IPS-18c (cell line): ENCODE results near the gene MTMR3.

Experiments
- H3K4me3 ChIP-seq: 2 replicates; pipeline ENCODE4 v1.7.0; 2013; ENCODE audit warnings: low read depth, mild to moderate bottlenecking, low read length, moderate library complexity; ENCODE audit not compliant: insufficient read depth
- H3K9me3 ChIP-seq: one replicate; pipeline ENCODE4 v1.6.1; 2013; ENCODE audit warnings: mild to moderate bottlenecking, low read length, moderate library complexity; ENCODE audit not compliant: control insufficient read depth, insufficient read depth

The MTMR3 gene

DNA sequence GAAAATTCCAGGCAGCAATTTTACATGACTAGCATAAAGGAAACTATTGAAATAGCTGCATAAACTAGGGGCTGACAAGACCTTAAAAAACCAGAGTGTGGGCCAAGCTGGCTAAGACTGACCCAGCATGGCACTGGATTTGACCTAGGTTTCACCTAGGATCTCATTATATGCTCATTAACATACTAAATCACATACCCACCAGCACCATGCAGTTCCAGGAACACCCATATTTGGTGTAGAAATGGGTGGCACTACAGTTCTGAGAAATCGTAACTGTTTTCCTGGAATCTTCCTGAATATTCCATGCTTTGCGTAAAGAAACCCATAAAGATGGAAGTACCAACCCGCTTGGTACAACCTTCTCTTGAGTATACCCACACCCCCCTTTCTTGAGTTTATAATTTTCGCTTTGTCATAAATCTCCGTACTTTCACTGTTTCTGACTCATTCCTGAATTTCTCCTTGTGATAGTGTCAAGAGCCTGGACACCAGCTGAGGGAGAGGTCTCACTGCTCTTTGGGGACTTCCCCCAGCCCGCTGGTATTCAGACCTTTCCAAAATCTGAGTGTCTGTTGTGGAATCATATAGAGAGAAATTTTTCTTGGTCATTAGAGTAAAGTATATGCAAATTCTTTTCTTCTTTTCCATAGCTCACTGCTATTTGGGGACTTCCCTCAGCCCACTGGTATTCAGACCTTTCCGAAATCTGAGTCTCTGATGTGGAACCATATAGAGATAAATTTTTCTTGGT, 55.1 kb downstream of the MTMR3 start:
- peaks cover 2% of the 10 kb centered on the region for H3K9me3 ChIP-seq
- no peak overlapping the region for H3K4me3 ChIP-seq

DNA sequence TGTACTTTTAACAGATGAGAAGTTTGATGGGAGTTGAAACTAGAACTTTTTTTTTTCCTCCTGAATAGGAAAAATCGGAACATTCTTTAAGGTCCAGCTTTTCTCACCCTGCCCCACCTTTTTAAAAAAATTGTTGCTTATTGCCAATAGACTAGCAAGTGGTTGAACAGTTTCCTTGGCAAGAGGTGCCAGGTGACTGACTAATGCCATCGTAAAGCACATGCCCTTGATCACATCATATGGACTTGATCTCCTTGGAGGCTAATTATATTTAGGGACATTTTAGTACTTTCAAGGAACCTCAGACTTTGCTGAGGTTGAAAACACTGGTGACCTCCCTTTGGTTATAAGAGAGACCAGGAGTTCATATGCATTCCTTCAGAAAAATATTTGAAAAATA, 57.6 kb downstream of the MTMR3 start:
- Histone ChIP-seq H3K4me3 (no peak overlapping the region), H3K9me3 (peaks cover 2% of the 10 kb centered on the region)

DNA sequence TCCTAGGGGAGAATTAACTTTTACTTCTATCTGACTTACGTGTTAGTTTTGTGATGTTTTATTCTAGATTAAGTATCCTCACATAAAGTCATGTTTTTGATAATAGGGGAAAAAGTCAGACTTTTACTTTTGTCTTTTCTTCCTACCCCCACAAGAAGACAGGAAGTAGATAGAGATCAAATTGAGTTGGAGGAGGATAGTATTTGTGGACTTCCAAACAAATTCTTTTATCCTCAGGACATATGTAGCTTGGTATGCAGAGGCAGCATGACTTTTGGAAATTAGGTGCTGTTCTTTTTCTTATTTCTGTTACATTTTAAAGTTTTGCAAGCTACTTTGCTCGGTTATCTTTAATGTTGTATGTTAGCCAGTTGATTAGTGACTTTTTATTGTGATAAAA, 61.4 kb downstream of the MTMR3 start:
- no peak overlapping the region for H3K4me3 ChIP-seq
- H3K9me3 ChIP-seq = peaks cover 2% of the 10 kb centered on the region

DNA sequence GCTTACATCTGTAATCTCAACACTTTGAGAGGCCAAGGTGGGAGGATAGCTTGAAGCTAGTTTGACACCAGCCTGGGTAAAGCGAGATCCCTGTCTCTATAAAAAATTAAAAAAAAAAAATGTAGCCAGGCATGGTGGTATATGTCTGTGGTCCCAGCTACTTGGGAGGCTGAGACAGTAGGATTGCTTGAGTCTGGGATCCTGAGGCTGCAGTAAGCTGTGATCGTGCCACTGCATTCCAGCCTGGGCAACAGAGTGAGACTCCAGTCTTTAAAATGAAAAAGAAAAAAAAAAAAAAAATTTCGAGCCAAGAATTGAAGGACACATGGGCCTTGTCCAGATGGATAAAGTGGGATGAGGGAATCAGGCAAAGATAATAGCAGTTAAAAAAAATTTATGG, 62.5 kb downstream of the MTMR3 start:
- peaks cover 2% of the 10 kb centered on the region for H3K9me3 ChIP-seq
- H3K4me3 ChIP-seq = no peak overlapping the region

DNA sequence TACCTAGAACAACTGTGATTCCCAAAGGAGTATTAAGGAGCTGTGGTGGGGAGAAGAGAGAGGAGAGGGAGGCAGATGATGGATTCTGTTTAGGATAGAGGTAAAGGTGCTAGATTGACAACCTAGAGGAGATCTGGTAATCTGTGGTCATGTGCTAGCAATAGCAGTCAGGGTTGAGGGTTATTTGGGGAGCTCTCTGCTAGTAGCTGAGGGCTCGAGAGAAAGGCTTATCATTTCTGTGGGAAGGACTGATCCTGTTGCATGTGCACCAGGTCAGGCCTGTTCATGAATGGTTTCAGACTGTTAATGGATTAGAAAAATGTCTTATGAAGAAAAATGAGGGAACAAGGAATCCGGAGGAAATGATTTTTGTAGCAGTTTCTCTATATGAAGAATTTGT, 63.2 kb downstream of the MTMR3 start:
- peaks cover 2% of the 10 kb centered on the region for H3K9me3 ChIP-seq
- H3K4me3 ChIP-seq = no peak overlapping the region

DNA sequence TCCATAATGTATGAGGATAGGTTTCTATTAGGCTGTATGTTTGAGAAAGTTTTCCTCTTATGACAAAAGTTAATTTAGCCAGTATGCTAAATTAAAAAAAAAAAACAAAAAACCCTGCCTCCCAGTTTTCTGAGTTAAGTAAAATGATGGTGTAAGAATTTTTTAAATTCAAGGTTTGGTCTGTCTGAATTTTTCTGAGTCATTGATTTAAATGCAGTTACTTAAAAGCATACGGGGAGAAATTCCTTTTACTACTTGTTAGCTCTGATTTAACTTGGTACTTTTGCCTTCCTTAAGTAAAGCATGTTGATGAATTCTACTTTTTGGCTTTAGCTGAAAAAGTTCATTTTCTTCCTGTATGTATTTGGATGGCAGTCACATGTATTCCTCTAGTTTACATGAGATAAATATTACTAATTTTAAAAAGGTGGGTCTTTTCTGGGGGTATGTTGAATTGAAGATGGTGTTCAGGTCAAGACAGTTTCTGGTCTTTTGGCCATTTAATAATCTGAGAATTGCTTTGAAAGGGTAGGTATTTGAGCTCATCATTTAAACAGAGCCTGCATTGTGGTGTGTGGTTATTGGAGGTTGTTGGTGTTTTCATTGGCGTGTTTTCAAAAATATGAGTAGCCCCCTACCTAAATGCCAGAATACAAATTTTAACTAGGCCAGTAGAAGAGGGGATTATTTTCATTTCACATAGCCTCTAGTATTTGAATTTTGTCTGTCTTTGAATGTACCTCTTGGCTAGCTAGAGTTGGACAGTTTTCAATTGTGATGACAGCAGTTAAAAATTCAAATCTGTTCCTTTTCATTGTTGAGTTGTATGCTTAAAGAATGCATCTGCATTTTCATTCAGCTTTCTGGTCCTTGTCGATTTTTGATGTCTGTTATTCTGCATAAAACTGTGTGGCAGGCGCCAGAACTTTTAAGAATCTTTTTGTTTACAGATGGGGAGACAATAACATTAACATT, 64.7 kb downstream of the MTMR3 start:
- Histone ChIP-seq H3K9me3 (no peaks in the 10 kb centered on the region), H3K4me3 (no peak overlapping the region)

DNA sequence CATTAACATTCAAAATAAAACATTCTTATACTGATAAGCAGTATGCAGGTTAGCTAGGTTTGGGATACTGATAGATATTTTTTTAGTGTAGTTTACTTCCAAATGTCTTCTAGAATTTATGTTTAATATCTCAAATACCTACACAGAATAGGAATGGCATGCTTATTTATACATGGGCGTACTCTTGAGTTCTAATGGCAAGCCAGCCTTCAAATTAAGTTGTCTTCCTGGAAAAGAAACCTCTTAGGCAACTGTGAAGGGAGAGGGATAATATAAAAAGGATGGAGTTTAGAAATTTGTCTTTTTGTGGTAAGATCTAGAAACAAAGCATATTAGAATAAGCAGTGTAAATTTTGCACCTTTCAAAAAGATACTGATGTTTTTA, 65.4 kb downstream of the MTMR3 start:
- H3K9me3 ChIP-seq = no peaks in the 10 kb centered on the region
- H3K4me3 ChIP-seq = no peak overlapping the region

DNA sequence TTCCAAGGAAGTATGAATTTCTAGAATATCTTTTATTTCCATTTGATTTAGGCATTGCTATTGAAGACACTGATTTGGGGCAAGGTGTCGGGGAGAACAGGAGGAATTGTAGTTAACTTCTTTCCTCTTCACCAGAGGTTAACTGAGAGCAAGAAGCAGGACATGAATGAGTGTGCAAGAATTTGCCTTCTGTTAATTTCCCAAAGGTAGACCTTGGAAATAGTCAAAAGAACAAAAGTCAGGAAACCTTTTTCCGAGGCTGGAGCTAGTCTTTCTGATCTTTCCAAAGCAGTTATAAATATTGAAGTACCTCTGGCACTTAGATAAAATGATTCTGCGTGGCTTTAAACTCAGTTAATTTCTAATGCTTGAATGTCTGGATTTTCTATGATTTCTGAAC, 66.9 kb downstream of the MTMR3 start:
- Histone ChIP-seq H3K4me3 (no peak overlapping the region), H3K9me3 (no peaks in the 10 kb centered on the region)

DNA sequence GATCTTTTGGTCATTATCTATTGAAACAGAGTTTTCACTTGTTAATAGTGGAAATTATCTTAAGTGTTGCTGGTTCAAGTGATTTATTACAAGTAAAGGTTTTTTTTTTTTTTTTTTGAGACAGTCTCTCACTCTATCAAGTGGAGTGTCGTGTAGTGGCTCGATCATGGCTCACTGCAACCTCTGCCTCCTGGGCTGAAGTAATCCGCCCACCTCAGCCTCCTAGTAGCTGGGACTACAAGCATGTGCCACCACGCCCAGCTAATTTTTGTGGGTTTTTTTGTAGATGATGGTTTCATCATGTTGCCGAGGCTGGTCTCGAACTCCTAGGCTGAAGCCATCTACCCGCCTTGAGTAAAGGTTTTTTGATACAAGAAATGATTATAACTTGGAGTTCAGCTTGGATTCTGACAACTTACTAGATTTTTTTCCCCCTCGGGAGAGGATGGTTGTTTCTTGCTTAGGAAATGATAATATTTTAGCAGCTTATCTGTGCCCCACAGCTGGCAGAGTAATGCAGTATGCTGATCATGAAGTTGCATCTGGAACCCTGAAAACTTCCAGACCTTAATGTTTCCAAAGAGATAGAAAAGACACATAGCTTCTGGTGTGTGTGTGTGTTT, 68.9 kb downstream of the MTMR3 start:
- no peaks in the 10 kb centered on the region for H3K9me3 ChIP-seq
- no peak overlapping the region for H3K4me3 ChIP-seq

DNA sequence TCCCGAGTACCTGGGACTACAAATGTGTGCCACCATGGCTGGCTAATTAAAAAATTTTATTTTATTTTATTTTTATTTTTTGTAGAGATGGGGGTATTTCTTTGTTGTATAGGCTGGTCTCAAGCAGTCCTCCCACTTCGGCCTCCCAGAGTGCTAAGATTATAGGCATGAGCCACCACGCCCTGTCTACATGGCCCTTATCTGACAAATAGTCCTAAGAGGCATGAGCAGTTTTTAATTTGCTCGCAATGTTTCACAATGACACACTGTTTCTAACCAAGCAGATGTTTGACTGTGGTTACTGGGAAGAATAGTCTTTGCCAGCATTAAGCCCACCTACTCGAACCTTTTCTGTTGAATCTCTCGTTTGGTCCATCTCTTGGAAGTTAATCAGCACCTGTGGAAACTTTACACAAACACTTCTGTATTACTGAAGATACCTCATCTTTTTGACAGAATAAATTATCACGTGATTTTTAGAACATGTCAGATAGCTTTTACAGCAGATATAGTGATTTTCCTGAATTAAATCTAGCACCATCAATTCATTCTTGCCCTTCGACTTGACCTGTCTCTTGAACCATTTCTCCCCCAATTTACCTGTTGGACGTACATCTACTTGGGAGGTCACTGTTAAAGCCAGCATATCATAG, 71.4 kb downstream of the MTMR3 start:
- no peaks in the 10 kb centered on the region for H3K9me3 ChIP-seq

DNA sequence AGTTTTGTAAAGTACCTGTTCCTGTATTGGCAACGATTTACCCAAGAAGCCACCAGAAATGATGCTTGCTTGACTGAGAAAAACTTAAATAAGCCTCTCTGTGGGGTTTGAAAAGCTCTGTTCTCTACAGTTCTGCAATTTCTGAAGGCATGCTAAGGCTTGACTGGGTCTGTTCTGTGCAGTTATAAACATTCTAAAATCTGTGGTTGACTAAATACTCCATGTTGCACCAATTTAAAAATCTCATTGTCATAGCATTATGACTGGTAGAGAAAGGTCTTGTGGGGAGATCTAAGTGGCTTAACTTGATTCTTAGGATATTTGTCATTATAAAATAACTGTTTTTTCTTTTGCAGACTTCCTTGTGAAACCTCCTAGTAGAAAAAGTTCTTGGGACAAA, 73.7 kb downstream of the MTMR3 start:
- H3K9me3 ChIP-seq = no peaks in the 10 kb centered on the region

More for the DNA sequence above, 71.4 kb downstream of the MTMR3 start:
- no peak overlapping the region for H3K4me3 ChIP-seq

DNA sequence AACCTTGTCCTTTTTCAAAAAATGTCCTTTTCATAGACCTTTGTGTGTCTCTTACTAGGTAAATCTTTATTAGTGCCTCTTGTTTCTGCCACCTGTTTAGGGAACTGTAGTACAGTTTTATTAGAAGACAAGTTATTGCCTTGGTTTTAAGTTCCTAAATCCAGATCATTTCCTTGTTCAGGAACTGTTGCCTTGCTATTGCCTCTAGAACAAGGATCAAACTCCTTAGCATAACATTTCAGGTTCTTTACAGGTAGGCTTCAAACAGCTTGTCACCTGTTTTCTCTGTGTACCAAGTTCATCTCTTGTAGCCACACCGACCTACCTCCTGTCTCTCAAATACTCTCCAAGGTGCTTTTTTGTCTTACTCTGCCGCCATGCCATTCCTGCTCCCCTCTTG, 75.2 kb downstream of the MTMR3 start:
- Histone ChIP-seq H3K4me3 (no peak overlapping the region), H3K9me3 (no peaks in the 10 kb centered on the region)

More for the DNA sequence above, 73.7 kb downstream of the MTMR3 start:
- H3K4me3 ChIP-seq = no peak overlapping the region

DNA sequence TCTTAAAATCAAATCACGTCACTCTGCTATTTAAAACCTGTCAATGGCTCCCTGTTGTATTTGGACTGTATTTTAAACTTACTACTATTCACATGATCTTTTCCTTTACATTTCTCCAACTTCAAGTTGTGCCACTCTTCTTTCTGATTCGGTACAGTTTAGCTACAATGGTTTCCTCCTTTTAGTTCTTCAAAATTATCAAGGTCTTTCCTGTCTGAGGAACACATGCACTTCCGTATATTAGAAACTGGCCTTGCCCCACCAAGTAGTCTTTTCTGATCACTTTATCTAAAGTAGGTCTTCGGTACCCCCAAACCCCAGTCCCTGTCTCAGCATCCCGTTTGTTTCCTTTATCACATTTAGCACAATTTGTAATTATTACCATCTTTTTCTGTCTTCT, 81.8 kb downstream of the MTMR3 start:
- H3K4me3 ChIP-seq = no peak overlapping the region
- H3K9me3 ChIP-seq = no peaks in the 10 kb centered on the region

DNA sequence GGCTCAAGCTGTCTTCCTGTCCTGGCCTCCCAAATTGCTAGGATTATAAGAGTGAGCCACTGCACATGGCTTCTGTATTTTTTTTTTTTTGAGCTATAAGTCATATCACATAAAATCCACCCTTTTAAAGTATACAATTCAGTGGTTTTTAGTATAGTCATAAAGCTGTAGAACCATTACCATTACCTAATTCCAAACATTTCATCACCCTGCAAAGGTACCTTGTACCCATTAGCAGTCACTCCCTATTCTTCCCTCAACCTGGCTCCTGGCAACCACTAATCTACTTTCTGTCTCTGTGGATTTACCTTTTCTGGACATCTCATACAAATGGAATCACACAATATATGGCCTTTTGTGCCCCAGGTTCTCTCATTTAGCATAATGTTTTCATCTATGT, 84.5 kb downstream of the MTMR3 start:
- Histone ChIP-seq H3K9me3 (no peaks in the 10 kb centered on the region), H3K4me3 (no peak overlapping the region)

DNA sequence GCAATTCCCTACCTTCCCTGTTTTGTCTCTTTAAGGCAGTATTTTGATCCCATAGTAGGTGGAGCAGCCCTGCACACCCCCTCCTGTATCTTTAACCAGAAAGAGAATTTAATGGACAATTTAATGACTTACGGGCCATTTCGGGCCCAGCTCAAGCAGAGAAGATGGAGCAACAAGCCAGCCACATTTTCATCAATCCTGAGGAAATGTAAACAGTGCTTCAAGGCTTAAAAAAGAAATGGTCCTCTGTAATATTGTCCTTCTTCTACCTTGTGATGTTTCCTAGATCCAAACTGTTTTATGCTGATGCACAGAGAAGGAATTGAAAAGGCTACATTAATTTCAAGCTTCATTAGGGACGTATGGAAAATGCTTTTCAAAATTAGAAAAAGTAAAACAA, 88.6 kb downstream of the MTMR3 start:
- Histone ChIP-seq H3K9me3 (no peaks in the 10 kb centered on the region), H3K4me3 (no peak overlapping the region)

DNA sequence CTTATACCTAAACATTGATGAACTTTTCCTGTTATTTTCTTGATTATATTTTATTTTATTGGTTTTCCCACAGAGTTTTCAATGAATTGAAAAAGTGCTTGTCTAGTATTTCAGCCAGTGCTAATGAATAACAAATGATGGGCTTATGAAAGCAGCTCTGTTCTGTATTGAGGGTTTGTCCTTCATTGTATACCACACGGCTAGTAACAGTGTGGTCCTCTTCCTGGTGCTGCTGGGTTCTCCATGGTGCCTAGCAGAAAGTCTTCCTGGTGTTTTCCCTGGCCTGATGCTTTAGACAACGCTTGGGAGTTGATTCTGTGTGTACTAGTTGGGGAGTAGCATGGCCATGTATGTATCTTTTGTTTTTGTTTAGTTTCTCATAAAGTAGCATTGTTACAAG, 89.1 kb downstream of the MTMR3 start:
- Histone ChIP-seq H3K9me3 (no peaks in the 10 kb centered on the region), H3K4me3 (no peak overlapping the region)

DNA sequence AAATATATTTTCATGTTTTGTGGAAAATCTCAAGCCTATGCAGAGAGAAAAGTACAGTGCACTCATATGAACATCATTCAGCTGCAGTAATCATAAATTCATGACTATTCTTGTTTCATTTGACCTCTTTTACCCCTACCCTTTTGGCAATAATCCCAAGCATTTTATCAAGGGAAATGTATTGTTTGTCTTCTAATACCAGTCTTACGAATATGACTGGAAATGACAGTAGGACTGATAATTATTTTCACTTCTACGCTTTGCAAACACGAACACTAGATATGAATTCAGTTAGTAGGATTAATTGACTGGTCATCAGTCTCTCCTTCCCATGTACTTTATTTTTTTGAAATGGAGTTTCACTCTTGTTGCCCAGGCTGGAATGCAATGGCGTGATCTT, 90.3 kb downstream of the MTMR3 start:
- no peaks in the 10 kb centered on the region for H3K9me3 ChIP-seq
- no peak overlapping the region for H3K4me3 ChIP-seq
